ENCODE measurements around the gene HK2.

HK2 gene

DNA sequence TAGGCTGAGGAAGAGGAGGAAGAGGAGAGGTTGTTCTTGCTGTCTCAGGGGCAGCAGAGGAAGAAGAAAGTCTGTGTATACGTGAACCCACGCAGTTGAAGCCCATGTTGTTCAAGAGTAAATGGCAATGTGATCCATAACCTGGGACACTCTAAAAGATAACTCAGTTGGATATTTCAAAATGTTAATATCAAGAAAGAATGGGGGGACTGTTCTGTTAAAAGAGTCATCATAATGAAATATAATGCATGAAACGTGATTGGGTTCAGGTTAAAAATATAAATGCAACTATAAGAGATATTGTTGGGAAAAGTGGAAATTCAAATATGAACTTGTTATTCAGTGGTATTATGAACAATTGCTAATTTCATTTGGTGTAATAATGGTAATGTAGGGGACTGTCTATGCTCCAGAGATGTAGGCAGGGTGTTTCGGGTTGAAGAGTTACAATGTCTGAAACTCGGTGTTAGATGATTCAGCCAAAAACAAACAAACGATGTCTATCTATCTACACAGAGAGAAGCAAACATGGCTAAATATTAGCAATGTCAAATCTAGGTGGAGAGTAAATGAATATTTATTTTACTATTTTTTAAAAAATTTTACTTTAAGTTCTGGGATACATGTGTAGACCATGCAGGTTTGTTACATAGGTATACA, 103.4 kb downstream of the HK2 start:
- no peak for DNase-seq (ENCODE audit: low spot score)

DNA sequence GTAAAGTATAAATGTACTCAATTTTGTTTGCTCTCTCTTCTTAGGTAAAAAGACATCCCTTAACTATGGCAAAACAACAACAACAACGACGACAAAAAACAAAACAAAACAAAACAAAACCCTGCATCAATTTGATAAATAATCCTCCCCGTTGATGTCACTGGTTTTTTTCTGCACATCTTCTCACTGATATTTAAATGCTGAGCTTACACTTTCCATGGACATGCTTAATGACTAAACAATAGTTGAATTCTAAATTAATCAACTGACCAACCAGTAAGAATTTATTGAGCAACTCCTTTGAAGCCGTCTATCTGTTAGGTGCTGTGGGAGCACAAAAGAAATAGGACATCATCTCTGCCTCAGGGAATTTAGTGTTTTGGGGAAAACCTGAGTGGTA, 104.3 kb downstream of the HK2 start:
- DNase-seq (ENCODE audit: low spot score), result no peak

DNA sequence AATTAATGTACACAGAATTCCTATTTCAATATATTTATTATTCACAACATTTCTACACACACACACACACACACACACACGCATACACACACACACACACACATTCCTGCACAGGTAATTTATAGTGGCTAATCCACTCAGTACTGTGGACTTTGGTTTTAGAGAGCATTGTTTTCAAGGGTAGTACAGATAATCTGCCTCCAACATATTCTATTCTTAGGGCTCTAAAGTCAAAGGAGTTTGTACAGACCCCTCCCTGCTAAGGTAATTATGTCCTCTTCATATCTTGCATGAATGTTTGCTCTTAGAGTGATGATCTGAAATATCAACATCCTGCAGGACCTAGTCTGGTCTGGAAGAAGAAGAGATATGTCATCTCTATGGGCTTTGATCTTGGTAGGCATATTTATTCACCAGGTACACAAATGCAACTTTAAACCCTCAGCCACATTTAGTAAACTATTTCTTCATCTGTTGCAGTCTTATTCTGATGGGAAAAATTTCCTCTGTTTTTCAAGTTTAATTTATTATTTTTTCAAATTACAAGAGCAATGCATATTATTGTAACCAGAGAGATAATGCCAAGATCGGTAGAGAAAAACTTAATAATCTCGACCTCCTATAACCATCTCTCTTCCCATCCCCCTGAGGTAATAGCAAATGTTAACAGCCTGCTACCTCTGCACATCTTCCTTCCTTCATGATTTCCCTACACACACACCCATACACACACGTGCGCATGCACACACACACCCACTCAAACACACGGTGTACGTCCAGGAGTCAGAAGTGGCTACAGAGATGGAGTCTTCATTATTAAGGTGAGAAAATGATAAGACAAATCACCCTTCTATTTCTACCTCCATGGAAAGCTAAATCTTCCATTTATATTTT, 106.2 kb downstream of the HK2 start:
- no peak for DNase-seq (ENCODE audit: low spot score)

DNA sequence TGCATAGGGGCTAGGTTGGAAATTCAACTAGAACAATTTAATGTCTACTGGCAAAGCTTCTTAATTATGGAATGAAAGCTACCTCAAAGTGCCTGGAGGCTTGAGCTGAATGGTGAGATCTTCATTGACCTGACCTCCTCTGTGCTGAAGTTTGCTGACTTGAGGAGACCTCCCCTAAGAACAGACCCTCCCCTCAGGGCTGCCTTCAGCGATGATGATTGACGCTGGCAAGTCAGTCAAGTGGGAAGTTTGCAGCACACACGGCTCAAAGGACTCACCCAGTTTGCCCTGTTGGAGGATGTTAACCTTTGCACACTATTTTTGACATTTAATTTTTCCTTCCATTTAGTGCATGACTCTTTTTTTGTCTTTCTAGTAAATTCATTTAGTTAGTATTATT, 107.4 kb downstream of the HK2 start:
- no peak for DNase-seq (ENCODE audit: low spot score)

DNA sequence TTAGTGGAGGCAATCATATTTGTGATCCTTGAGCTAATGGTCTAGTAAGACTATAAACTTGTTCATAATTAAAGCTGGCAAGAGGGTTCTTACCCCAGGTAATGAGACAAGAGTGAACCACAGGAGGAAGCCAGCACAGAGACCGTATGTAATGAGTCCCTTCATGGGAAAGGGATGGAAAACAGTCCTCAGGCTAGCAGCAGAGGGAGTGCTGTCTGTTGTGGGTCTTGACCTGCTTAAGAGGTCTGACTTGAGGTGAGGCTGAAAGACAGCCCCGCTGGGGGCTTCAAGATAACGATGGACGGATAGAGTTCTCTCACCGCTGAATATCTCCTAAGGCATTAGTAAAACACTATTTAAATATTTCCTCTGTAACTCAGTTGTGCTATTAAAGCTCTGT, 108.3 kb downstream of the HK2 start:
- DNase-seq (ENCODE audit: low spot score), result no peak
